Muscle layer of duodenum (tissue), 2 donors: ENCODE results near the gene COPB1.

Experiments
- H3K27ac ChIP-seq: one replicate; pipeline ENCODE4 v1.7.0; 2013; ENCODE audit warnings: mild to moderate bottlenecking, low read length
- H3K27me3 ChIP-seq: one replicate; pipeline ENCODE4 v1.7.0; 2013; ENCODE audit warnings: low read depth, mild to moderate bottlenecking, control low read depth, low read length
- H3K36me3 ChIP-seq, 2 donors: one replicate each; pipeline ENCODE4 v1.7.0; 2013; ENCODE audit warnings: low read length in 2 of 2, control low read depth in 1 of 2, mild to moderate bottlenecking in 1 of 2; ENCODE audit not compliant: insufficient read depth in 2 of 2, control insufficient read depth in 1 of 2
- H3K4me1 ChIP-seq, 2 donors: one replicate each; pipeline ENCODE4 v1.7.0; 2013; ENCODE audit warnings: low read length in 2 of 2, mild to moderate bottlenecking in 2 of 2, control low read depth in 1 of 2, moderate library complexity in 1 of 2; ENCODE audit not compliant: insufficient read depth in 2 of 2, control insufficient read depth in 1 of 2
- H3K4me3 ChIP-seq, 2 donors: one replicate each; pipeline ENCODE4 v1.7.0; 2013; ENCODE audit warnings: low read length in 2 of 2, low read depth in 1 of 2, mild to moderate bottlenecking in 1 of 2
- H3K9me3 ChIP-seq, 2 donors: one replicate each; pipeline ENCODE4 v1.7.0; 2013; ENCODE audit warnings: low read length in 2 of 2, control low read depth in 1 of 2, mild to moderate bottlenecking in 1 of 2; ENCODE audit not compliant: control insufficient read depth in 1 of 2
- donor health status: healthy.

COPB1 gene

DNA sequence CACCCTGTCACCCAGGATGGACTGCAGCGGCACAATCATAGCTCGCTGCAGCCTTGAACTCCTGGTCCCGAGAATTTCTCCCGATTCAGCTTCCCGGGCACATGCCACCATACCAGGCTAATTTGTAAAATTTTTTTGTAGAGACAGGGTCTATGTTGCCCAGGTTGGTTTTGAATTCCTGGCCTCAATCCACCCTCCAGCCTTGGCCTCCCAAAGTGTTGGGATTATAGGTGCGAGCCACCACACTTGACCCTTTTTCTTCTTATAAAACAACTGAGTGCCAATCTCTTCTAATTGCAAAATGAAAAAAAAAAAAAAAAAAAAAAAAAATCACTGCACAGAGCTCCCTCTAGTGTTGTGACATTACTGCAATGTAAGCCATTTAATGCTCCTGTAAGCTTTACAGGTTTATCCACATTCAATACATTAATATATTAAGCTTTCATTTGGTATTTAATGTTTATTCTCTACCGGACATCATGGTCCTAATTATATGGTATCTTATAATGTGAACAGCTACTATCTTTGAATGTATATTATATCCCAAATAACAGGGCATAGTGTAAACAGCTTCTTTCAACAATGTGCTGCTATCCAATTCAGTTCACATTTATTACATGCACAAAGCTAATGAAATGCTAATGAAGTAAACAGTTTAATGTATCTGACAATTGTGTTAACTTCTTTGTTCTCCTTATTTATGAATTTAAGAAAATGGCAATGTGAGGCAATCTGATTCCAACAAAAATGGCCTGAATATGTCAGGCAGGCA lies 44.6 kb downstream of the COPB1 start:
- Histone ChIP-seq H3K27me3 (no peaks in the 10 kb centered on the region), H3K27ac (no peak overlapping the region), H3K4me1 (no peaks in the 10 kb centered on the region), H3K36me3 (peaks cover 7 to 31% of the 10 kb centered on the region in 2 donors), H3K9me3 (no peaks in the 10 kb centered on the region), H3K4me3 (no peak overlapping the region)

DNA sequence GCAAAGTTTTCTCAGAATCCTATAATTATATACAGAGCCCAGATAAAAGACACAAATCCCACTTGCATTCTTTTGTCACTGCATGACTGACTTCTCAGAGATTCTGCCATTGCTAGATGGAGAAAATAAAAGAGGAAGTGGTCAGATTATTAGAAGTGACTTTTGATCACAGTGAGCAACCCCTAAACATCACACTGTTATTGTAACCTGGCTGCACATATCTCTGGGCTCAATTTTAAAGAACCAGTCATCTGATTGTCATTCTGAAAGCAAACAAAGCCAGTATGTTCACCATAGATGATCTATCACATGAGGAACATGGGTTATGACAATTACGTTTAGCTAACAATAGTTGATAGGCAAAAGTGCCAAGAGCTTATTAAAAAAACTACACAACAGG lies 47.8 kb downstream of the COPB1 start:
- H3K27ac ChIP-seq = no peak overlapping the region
- no peaks in the 10 kb centered on the region for H3K27me3 ChIP-seq
- no peaks in the 10 kb centered on the region for H3K4me1 ChIP-seq
- peaks cover 4 to 8% of the 10 kb centered on the region in 2 donors for H3K36me3 ChIP-seq
- H3K9me3 ChIP-seq = no peaks in the 10 kb centered on the region
- H3K4me3 ChIP-seq = no peak overlapping the region

DNA sequence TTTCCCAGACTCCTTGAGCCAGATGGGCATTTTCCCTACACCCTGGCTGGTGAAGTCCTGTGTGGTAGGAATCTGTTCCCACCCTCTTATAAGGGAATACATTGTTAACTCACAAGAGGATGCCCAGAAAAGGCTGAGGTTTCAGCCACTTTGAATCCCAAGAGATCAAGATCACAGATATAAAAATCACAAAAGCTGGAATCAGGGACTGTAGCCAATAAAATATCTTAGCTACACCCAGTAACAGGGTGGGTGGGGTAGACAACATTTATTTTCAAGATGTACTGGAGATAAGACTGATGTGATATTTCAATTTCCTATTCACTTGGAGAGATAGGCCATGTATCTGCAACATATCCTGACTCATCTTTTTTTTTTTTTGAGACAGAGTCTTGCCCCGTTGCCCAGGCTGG lies 50.3 kb downstream of the COPB1 start:
- Histone ChIP-seq H3K4me3 (no peak overlapping the region), H3K36me3 (no peaks in the 10 kb centered on the region), H3K9me3 (no peaks in the 10 kb centered on the region), H3K27ac (no peak overlapping the region), H3K27me3 (no peaks in the 10 kb centered on the region), H3K4me1 (no peaks in the 10 kb centered on the region)

DNA sequence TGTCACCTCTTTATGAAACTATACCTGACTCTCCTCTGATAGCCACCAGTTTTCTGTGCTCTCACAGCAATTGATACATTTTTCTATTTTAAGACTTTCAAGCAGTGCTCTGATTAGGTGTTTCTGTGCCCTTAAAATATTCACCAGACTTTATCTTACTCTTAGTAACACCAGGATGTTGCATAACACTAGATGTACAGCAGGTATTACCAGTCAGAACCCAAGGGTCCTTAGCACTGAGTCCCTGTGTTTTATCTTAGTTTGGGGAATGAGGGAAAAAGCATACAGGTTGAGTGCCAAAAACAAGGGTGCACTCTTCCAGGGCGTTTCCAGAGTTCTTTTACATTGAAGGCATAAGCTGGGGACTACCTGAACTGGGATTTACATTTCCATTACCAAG lies 51.4 kb downstream of the COPB1 start:
- H3K36me3 ChIP-seq = no peaks in the 10 kb centered on the region
- H3K9me3 ChIP-seq = no peaks in the 10 kb centered on the region
- H3K27me3 ChIP-seq = no peaks in the 10 kb centered on the region
- H3K4me3 ChIP-seq = no peak overlapping the region
- no peak overlapping the region for H3K27ac ChIP-seq
- no peaks in the 10 kb centered on the region for H3K4me1 ChIP-seq

DNA sequence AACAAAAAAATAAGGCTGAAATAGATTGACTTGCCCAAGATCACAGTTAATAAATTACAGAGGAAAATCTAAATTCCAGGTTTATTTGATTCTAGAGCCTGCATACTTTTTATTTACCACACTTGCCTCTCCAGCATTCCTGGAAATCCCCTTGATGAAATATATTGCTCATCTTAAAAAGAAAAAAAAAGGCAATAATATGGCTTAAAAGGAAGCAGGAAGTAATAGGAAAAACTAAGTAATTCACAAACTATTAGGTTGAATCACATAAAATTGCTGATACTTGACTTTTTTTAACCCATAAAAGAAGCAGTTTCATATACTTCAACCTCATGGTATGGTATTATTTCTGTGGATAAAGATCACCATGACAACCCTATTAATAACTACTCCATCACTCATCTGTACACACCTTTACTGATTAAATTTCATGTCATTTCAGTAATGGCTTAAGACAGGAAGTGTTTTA lies 52.9 kb downstream of the COPB1 start:
- Histone ChIP-seq H3K36me3 (no peaks in the 10 kb centered on the region), H3K9me3 (no peaks in the 10 kb centered on the region), H3K27ac (no peak overlapping the region), H3K4me3 (no peak overlapping the region), H3K27me3 (no peaks in the 10 kb centered on the region), H3K4me1 (no peaks in the 10 kb centered on the region)

DNA sequence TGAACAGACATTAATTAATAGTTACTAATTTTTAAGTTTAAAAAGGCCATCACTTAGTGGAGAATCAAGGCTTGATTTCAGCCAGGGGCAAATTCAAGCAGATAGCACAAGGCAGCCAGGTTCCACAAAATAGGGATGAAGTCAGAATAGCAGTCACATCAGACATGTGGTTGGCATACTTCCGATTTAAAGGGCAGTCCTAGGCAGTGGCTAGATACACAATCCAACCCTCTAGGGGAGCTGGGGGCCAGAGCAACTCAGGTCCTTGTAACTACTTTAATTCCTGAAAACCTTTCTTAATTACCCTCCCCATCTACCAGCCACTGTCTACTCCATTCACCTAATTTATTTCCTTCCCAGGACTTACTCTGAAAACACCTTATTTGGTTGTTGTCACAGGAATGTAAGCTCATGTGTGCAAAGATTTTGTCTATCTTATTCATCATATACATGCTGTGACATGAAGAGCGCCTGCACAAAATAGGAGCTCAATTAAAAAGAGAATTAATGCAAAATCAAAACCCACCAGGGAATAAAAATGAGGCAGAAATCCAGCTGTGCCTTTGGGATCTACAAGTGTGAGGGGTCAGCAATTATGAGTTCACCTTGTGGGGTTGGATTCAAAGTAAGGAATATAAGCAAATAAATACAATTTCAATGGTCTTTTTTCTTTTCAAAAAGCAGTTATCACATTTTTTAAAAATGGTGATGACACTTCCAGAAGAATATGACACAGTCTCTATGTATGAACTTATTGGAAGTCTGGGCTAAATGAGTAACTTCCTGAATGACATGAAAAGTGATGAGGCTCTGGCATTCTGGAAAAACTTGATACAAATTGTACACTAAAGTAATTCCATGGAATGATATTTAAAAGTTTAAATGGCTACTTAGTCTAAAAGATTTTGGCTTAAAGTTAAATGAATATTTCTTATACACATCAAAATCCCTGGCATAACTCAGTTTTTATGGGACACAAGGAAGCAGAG lies 53.8 kb downstream of the COPB1 start:
- H3K9me3 ChIP-seq = no peaks in the 10 kb centered on the region
- H3K27me3 ChIP-seq = no peaks in the 10 kb centered on the region
- H3K36me3 ChIP-seq = no peaks in the 10 kb centered on the region
- H3K4me3 ChIP-seq = no peak overlapping the region
- no peaks in the 10 kb centered on the region for H3K4me1 ChIP-seq
- no peak overlapping the region for H3K27ac ChIP-seq

DNA sequence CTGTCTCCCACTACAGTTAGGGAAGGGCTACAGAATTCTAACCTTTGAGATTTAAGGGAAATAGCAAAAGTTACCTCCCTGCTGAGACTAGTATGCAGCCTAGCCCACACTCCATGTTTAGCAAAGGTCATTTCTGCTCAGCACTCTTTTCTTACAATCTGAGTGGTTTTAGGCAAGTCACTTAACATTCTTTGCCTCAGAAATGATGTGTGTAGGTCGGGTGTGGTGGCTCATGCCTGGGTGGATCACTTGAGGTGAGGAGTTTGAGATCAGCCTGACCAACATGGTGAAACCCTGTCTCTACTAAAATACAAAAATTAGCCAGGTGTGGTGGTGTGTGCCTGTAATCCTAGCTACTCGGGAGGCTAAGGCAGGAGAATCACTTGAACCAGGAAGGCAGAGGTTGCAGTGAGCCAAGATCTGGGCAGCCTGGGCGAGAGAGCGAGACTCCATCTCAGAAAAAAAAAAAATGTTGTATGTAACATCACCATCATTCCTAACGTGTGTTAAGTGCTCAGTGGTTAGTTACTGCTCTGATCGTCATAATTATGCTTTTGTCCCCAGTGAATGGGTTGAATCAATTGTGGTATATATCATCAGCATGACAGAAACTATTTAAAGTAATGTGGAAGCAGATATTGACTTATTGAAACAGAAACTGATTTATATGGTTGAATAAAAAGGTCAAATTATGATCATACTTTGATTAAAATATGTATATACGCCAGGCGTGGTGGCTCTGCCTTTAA lies 55.0 kb downstream of the COPB1 start:
- no peaks in the 10 kb centered on the region for H3K27me3 ChIP-seq
- H3K9me3 ChIP-seq = no peaks in the 10 kb centered on the region
- H3K36me3 ChIP-seq = no peaks in the 10 kb centered on the region
- H3K27ac ChIP-seq = no peak overlapping the region
- H3K4me1 ChIP-seq = no peaks in the 10 kb centered on the region
- no peak overlapping the region for H3K4me3 ChIP-seq

DNA sequence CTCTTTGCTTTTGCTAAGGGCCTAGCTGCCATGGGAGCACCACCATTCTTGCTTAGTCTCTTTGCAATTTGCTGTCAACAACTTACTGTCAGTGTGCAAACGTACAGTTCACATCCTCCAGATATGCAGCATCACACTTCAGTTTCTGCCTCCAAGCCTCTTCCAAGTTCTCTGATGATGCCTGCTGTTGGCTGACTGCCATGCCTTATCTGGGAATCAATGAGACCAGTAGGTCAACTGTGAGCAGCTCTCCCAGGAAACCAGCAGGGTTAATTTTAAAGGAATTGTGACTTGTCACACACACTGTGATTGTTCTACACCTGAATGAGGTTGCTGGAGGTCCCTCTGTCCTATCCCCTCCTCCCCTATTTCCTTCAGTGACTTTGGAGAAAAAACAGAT lies 56.0 kb downstream of the COPB1 start:
- no peaks in the 10 kb centered on the region for H3K27me3 ChIP-seq
- no peak overlapping the region for H3K4me3 ChIP-seq

DNA sequence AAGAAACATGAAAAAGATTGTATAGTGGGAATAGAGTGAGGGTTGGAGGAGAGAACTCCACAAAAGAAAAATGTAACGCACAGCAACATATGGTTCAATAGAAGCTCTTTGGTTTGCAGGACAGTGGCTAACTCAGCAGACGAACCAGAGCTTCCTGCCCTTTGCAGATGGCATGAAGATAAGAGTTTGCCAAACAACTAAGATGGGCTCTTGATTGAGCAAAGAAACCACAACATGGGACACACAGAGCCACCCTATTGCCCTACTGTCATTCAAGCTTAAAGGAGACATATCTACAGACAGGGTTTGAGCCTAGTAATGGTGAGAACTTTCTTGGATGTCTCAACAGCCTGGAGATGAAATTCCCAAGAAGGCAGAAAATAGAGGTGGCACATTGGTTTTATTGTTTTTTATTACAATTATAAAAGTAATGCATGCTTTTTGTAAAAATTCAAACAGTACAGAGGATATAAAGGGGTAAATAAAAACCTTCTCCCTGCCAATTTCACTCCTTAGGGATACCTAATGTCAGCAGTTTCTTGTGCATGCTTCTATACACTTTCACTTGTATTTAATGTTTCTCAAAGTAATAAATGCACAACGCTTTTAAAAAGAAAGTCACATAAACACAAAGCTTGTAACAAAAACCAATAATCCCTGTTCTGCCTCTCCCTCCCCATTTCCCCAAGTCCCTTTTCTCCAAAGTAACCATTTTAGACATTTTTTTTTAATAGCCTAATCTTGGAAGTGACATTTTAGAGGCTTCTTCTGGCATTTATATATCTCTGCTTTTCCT lies 63.7 kb downstream of the COPB1 start:
- Histone ChIP-seq H3K27me3 (no peaks in the 10 kb centered on the region), H3K27ac (no peak overlapping the region), H3K9me3 (no peaks in the 10 kb centered on the region), H3K4me1 (no peaks in the 10 kb centered on the region), H3K36me3 (no peaks in the 10 kb centered on the region), H3K4me3 (no peak overlapping the region)

More for the DNA sequence above, 56.0 kb downstream of the COPB1 start:
- Histone ChIP-seq H3K4me1 (no peaks in the 10 kb centered on the region), H3K27ac (no peak overlapping the region), H3K9me3 (no peaks in the 10 kb centered on the region), H3K36me3 (no peaks in the 10 kb centered on the region)

DNA sequence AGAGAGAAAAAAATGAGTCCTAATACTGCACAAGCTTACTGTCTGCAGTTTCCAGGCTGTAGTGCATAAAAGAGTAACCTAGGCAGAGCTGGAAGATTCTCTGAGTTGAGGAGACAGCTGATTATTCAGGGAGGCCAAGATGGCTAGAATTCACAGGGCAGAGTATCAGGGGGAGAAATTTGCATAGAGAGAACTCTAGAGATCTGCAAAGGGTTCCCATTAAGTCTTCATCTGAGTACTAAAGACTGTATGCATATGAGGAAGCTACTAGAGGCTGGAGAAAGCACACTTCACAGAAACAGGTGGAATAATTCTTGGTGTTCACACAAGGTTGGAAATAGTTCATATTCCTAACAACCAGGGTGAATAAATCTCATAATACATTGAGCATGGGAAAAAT lies 74.0 kb downstream of the COPB1 start:
- H3K4me3 ChIP-seq = no peak overlapping the region
- no peak overlapping the region for H3K27ac ChIP-seq

More for the DNA sequence above, 74.0 kb downstream of the COPB1 start:
- Histone ChIP-seq H3K4me1 (peaks cover 0 to 21% of the 10 kb centered on the region in 2 donors), H3K9me3 (no peaks in the 10 kb centered on the region), H3K27me3 (no peaks in the 10 kb centered on the region), H3K36me3 (no peaks in the 10 kb centered on the region)
